Mesendoderm (in vitro differentiated cells): Measurements from ENCODE around the gene NSMCE1.
A peak's percentile ranks its signal among the peaks of the same experiment; 100 is the strongest.

Experiments used
- DNase-seq: peaks from one replicate; pipeline ENCODE4 v3.0.0; 2013
- H2AK5ac ChIP-seq: 2 replicates; pipeline ENCODE4 v1.6.1; 2013; ENCODE audit warnings: low read length, inconsistent platforms
- H2BK120ac ChIP-seq: 2 replicates; pipeline ENCODE4 v1.6.1; 2013; ENCODE audit warnings: low read depth, mild to moderate bottlenecking, low read length, moderate library complexity, mixed read lengths
- H2BK15ac ChIP-seq: replicated peaks from 2 replicates; pipeline ENCODE4 v1.6.1; 2013; ENCODE audit warnings: low read depth, mild to moderate bottlenecking, moderate library complexity
- H2BK5ac ChIP-seq: 2 replicates; pipeline ENCODE4 v1.6.1; 2013; ENCODE audit warnings: low read length, inconsistent platforms
- H3K18ac ChIP-seq: 2 replicates; pipeline ENCODE4 v1.6.1; 2013; ENCODE audit warnings: mild to moderate bottlenecking, low read length, mixed read lengths
- H3K23ac ChIP-seq: one replicate; pipeline ENCODE4 v1.6.1; 2013; ENCODE audit warnings: low read length
- H3K27ac ChIP-seq: 2 replicates; pipeline ENCODE4 v1.5.1; 2013; ENCODE audit warnings: low read depth, mild to moderate bottlenecking, inconsistent platforms, low read length, moderate library complexity
- H3K27me3 ChIP-seq: 2 replicates; pipeline ENCODE4 v1.6.1; 2013; ENCODE audit warnings: low read length, control low read depth, mild to moderate bottlenecking, inconsistent platforms; ENCODE audit not compliant: insufficient read depth, poor library complexity
- H3K36me3 ChIP-seq: 2 replicates; pipeline ENCODE4 v1.6.1; 2013; ENCODE audit warnings: low read length, inconsistent platforms; ENCODE audit not compliant: control insufficient read depth, insufficient read depth
- H3K4ac ChIP-seq: one replicate; pipeline ENCODE4 v1.6.1; 2013; ENCODE audit warnings: low read depth, mild to moderate bottlenecking, low read length, moderate library complexity
- H3K4me1 ChIP-seq: 2 replicates; pipeline ENCODE4 v1.6.1; 2013; ENCODE audit warnings: low read depth, low read length, inconsistent platforms; ENCODE audit not compliant: control insufficient read depth
- H3K4me2 ChIP-seq: 2 replicates; pipeline ENCODE4 v1.6.1; 2013; ENCODE audit warnings: low read length
- H3K4me3 ChIP-seq: 2 replicates; pipeline ENCODE4 v1.5.1; 2013; ENCODE audit warnings: mild to moderate bottlenecking, low read length
- H3K56ac ChIP-seq: one replicate; pipeline ENCODE4 v1.6.1; 2013; ENCODE audit warnings: low read length
- H3K79me1 ChIP-seq: 2 replicates; pipeline ENCODE4 v1.6.1; 2013; ENCODE audit warnings: low read length, inconsistent platforms
- H3K79me2 ChIP-seq: 2 replicates; pipeline ENCODE4 v1.6.1; 2013; ENCODE audit warnings: mild to moderate bottlenecking, low read length; ENCODE audit not compliant: control insufficient read depth, insufficient read depth
- H3K9ac ChIP-seq: 2 replicates; pipeline ENCODE4 v1.6.1; 2013; ENCODE audit warnings: low read length, inconsistent platforms
- H4K5ac ChIP-seq: one replicate; pipeline ENCODE4 v1.6.1; 2013; ENCODE audit warnings: low read length
- H4K8ac ChIP-seq: one replicate; pipeline ENCODE4 v1.6.1; 2013; ENCODE audit warnings: low read depth, mild to moderate bottlenecking, control low read depth, low read length, moderate library complexity
- WGBS: extraction: QIAGEN DNeasy Blood & Tissue Kit; methylation state at CpG from one replicate; pipeline ENCODE4 v1.1.7; 2013; ENCODE audit warnings: low lambda C conversion rate, missing lambda C conversion rate; ENCODE audit not compliant: insufficient coverage; ENCODE audit errors: extremely low coverage; 5-methylcytosine and 5-hydroxymethylcytosine counted together

NSMCE1 gene

DNA sequence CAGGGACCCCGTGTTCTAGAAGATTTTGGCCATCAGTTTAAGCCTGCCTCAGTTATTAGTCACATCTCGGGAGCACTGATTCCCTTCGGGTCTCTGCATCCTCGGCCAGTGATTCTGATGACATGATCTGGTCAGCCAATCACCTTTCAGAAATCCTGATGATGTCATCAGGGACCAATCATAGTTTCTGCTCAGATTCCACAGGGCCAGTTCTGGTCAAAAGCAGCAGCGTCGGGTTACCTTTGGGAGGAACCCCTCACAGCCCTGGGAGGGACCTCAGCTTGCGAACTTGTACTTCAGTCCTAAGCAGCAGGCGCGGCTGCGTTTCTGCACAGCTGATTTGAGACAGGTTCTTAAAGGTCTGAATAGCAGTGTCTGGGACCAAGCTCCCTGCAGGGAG, 51.3 kb downstream of the NSMCE1 start:
- Histone ChIP-seq H2BK120ac (no peak overlapping the region), H3K23ac (no peak overlapping the region), H3K18ac (no peak overlapping the region), H2AK5ac (no peak overlapping the region), H4K5ac (no peak overlapping the region), H3K4ac (no peak overlapping the region), H3K9ac (no peak overlapping the region), H3K4me3 (no peak overlapping the region), H4K8ac (no peak overlapping the region), H2BK5ac (no peak overlapping the region), H2BK15ac (no peak overlapping the region), H3K36me3 (peaks cover 3% of the 10 kb centered on the region), H3K4me1 (no peaks in the 10 kb centered on the region), H3K79me1 (no peaks in the 10 kb centered on the region), H3K4me2 (no peak overlapping the region), H3K56ac (no peak overlapping the region), H3K27ac (no peak overlapping the region), H3K79me2 (no peaks in the 10 kb centered on the region), H3K27me3 (no peaks in the 10 kb centered on the region)
- DNase-seq, result peak; percentile 78
- no CpG with 5 or more reads among the region's 10 CpGs for WGBS

DNA sequence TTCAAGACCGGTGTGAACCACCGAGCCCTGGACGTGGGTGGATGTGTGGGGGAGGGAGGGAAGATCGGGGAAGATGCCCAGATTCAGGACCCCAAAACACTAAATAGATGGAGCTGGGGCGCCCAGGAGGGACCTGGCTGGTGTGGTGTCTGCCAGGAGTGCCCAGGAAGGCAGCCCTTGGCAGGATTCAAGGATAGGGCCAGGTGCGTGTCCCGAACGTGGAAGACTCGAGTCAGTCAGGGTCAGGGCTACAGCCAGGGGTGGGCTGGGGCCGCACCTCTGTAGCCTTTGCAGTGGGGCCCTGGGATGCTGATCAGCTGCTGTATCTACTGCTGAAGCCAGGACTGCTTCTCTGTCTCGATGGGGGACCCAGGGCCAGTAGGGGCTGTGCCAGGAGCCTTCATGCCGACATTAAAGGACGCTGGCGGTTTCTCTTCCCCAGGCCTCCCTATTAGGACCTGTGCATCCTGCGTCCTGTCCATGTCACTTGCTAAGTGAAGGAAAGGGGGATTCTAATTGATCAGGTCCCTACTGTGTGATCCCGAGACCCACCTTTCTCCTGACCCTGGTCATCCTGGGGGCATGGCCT, 52.2 kb downstream of the NSMCE1 start:
- H3K79me2 ChIP-seq, result no peaks in the 10 kb centered on the region
- no CpG with 5 or more reads among the region's 16 CpGs for WGBS
- no peak overlapping the region for H3K56ac ChIP-seq
- H3K36me3 ChIP-seq, result peaks cover 3% of the 10 kb centered on the region
- no peak overlapping the region for H3K4me2 ChIP-seq
- no peaks in the 10 kb centered on the region for H3K27me3 ChIP-seq
- H2BK5ac ChIP-seq, result no peak overlapping the region
- no peak overlapping the region for H3K23ac ChIP-seq
- H3K79me1 ChIP-seq, result no peaks in the 10 kb centered on the region
- H3K4me3 ChIP-seq, result no peak overlapping the region
- no peaks in the 10 kb centered on the region for H3K4me1 ChIP-seq
- no peak overlapping the region for H2BK15ac ChIP-seq
- no peak overlapping the region for H3K18ac ChIP-seq
- no peak overlapping the region for H2AK5ac ChIP-seq
- H3K9ac ChIP-seq, result no peak overlapping the region
- H3K4ac ChIP-seq, result no peak overlapping the region
- no peak overlapping the region for H4K5ac ChIP-seq
- DNase-seq, result no peak
- H2BK120ac ChIP-seq, result no peak overlapping the region
- no peak overlapping the region for H3K27ac ChIP-seq
- H4K8ac ChIP-seq, result no peak overlapping the region

DNA sequence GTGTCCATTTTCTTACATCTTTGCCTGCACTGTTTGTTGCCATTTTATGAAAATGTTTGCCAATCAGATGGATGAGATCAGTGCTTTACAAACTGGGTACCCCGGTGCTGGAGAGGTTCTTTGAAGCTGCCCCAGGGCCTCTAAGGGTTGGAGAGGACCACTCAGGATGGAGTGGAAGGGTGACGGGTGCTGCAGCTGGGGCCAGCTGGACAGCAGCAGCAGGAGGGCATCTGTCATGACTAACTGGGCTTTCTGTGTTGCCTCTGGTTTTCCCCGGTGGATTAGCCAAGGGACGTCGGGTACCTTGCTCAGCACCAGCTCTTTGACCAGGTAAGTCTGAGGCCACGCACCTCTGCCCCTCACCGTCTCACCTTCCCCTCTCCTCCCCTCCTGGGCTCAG, 52.9 kb downstream of the NSMCE1 start:
- Histone ChIP-seq H2BK120ac (no peak overlapping the region), H3K27me3 (no peaks in the 10 kb centered on the region), H2BK15ac (no peak overlapping the region), H4K5ac (no peak overlapping the region), H3K79me1 (no peaks in the 10 kb centered on the region), H4K8ac (no peak overlapping the region), H3K4ac (no peak overlapping the region), H3K36me3 (peaks cover 3% of the 10 kb centered on the region), H3K56ac (no peak overlapping the region), H2BK5ac (no peak overlapping the region), H3K4me3 (no peak overlapping the region), H3K4me2 (no peak overlapping the region), H3K9ac (no peak overlapping the region), H2AK5ac (no peak overlapping the region), H3K4me1 (no peaks in the 10 kb centered on the region), H3K23ac (no peak overlapping the region), H3K18ac (no peak overlapping the region), H3K27ac (no peak overlapping the region), H3K79me2 (no peaks in the 10 kb centered on the region)
- no CpG with 5 or more reads among the region's 7 CpGs for WGBS
- DNase-seq, result no peak

DNA sequence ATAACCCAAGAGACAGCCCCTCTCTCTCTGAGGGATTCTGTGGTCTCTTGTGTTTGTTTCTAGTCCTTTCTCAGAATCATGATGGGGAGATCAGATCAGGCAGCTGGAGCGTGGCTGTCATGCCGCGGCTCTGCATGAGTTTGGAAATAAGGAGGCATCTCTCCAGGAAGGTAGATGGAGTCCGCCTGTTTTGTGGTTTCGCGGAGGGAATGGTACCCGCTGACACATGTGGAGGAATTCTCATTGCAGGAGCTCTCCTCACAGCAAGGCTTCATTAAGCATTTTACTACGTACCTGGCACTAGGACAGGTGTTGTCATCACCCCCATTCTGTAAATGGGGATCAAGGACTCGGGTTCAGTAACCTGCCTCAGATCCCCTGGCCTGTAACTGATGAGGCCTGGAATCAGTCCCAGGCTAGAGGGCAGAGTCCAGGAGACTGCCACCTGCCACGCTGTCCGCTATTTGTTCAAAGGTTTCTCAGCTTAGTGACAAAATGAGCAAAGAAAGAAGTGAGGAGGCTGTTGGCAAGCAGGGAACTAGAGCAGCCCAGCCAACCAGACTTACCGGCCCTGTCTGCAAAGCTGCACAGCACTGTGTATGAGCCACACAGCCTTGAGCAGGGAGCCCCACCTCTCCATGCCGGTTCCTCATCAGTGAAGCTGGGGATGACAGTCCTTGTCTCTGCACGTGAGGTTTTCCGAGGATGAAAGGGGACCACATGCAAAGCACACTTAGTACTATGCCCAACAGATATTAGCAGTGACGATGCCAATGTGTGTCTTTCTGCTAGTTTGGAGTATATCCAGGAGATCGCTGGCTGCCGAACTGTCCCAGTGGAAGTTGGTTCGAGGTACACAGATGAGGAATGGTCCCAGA, 54.2 kb downstream of the NSMCE1 start:
- DNase-seq, result no peak
- Histone ChIP-seq H2BK15ac (no peak overlapping the region), H3K36me3 (peaks cover 3% of the 10 kb centered on the region), H2AK5ac (no peak overlapping the region), H3K27me3 (no peaks in the 10 kb centered on the region), H3K79me2 (no peaks in the 10 kb centered on the region), H3K27ac (no peak overlapping the region), H2BK120ac (no peak overlapping the region), H3K4me1 (no peaks in the 10 kb centered on the region), H3K18ac (no peak overlapping the region), H4K8ac (no peak overlapping the region), H3K23ac (no peak overlapping the region), H3K4me2 (no peak overlapping the region), H2BK5ac (no peak overlapping the region), H3K4ac (no peak overlapping the region), H3K9ac (no peak overlapping the region), H3K56ac (no peak overlapping the region), H3K79me1 (no peaks in the 10 kb centered on the region), H3K4me3 (no peak overlapping the region), H4K5ac (no peak overlapping the region)
- no CpG with 5 or more reads among the region's 19 CpGs for WGBS

DNA sequence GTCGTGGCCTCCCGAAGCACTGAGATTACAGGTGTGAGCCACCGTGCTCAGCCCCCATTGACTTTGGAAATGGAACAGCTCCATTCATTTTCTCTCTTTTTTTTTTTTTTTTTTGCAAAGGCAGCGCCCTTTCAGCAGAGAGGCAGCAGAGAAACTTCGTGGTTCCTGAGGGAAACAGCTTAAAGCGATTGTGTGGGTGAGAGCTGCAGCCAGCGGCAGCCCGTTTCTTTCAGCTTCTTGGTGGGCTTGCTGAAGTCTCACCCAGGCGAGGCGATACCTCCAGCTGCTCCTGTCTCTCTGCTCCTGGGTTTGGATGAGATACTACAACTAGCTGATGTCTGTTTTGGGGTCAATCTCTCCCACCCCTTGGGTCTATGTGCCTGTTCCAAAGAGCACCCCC, 57.5 kb downstream of the NSMCE1 start:
- H3K4ac ChIP-seq, result no peak overlapping the region
- DNase-seq, result no peak
- H3K4me2 ChIP-seq, result no peak overlapping the region
- no peaks in the 10 kb centered on the region for H3K4me1 ChIP-seq
- H3K79me1 ChIP-seq, result no peaks in the 10 kb centered on the region
- no peaks in the 10 kb centered on the region for H3K79me2 ChIP-seq
- no peaks in the 10 kb centered on the region for H3K27me3 ChIP-seq
- H3K36me3 ChIP-seq, result peaks cover 3% of the 10 kb centered on the region
- no peak overlapping the region for H2BK5ac ChIP-seq
- H4K5ac ChIP-seq, result no peak overlapping the region
- no peak overlapping the region for H3K18ac ChIP-seq
- H2BK120ac ChIP-seq, result no peak overlapping the region
- no peak overlapping the region for H3K23ac ChIP-seq
- H2BK15ac ChIP-seq, result no peak overlapping the region
- no CpG with 5 or more reads among the region's 10 CpGs for WGBS
- no peak overlapping the region for H4K8ac ChIP-seq
- H3K4me3 ChIP-seq, result no peak overlapping the region
- no peak overlapping the region for H2AK5ac ChIP-seq
- no peak overlapping the region for H3K27ac ChIP-seq
- H3K9ac ChIP-seq, result no peak overlapping the region
- H3K56ac ChIP-seq, result no peak overlapping the region
